HG03066 (cell line): ENCODE data around the gene ULK2.
"Not testable (repeated sequence)": the region's sequence is repeated elsewhere in the genome, so short reads cannot be mapped to it uniquely, and the experiment has no call there.

Experiments
- ATAC-seq: cut with Tn5 transposase; IDR thresholded peaks from one replicate; pipeline ENCODE4 v1.9.1; 2021; ENCODE audit warnings: low read depth; ENCODE audit not compliant: unreplicated experiment

The ULK2 gene

GRCh38 chr17:19769946-19770652 is 97.6 kb downstream of the ULK2 start:
- no peak for ATAC-seq

- ATAC-seq, result no peak
Observed at GRCh38 chr17:19768046-19768782, 99.5 kb downstream of the ULK2 start.

- ATAC-seq, result peak; percentile 56
Observed at GRCh38 chr17:19766421-19767270, 101.1 kb downstream of the ULK2 start.

- no peak for ATAC-seq
Observed at GRCh38 chr17:19766016-19766415, 101.7 kb downstream of the ULK2 start.

GRCh38 chr17:19763991-19764390 is 103.7 kb downstream of the ULK2 start:
- not testable (repeated sequence) for ATAC-seq

GRCh38 chr17:19763416-19763815 is 104.3 kb downstream of the ULK2 start:
- ATAC-seq, result no peak

GRCh38 chr17:19762515-19762961 is 105.2 kb downstream of the ULK2 start:
- no peak for ATAC-seq

GRCh38 chr17:19760746-19761145 is 107.0 kb downstream of the ULK2 start:
- no peak for ATAC-seq

GRCh38 chr17:19759568-19760549 is 107.9 kb downstream of the ULK2 start:
- no peak for ATAC-seq

GRCh38 chr17:19757536-19758180 is 110.1 kb downstream of the ULK2 start:
- no peak for ATAC-seq

- no peak for ATAC-seq
Observed at GRCh38 chr17:19756546-19756945, 111.2 kb downstream of the ULK2 start.

- ATAC-seq, result no peak
Observed at GRCh38 chr17:19755821-19756510, 111.8 kb downstream of the ULK2 start.

GRCh38 chr17:19755392-19755791 is 112.3 kb downstream of the ULK2 start:
- no peak for ATAC-seq

- ATAC-seq, result no peak
Observed at GRCh38 chr17:19753661-19754463, 113.9 kb downstream of the ULK2 start.

GRCh38 chr17:19753051-19753509 is 114.7 kb downstream of the ULK2 start:
- no peak for ATAC-seq

GRCh38 chr17:19752216-19753050 is 115.3 kb downstream of the ULK2 start:
- no peak for ATAC-seq

GRCh38 chr17:19750835-19751234 is 116.9 kb downstream of the ULK2 start:
- no peak for ATAC-seq
